Measurements from ENCODE around the gene BLOC1S3.

DNA sequence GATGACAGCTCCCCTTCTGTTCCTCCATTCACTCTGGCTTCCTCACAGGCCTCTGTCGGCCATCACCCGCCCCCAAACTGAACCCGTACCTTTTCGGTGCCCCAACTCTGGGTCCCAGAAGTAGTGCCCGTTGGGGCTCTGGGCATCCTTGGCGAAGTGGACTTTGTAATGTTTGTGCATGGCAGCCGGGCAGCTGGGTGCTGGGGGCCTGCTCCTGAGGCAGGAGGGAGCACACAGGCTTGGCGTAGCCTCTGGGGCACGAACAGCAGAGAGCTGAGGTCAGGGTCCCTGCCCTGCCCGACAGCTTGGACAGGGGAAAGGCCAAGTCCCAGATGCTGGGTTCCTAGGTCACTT is 18.6 kb upstream of the BLOC1S3 start:
- no peak for TF ChIP-seq CTCF (conservative IDR thresholded peaks at IDR 0.05)
- no peak for TF ChIP-seq EZH2 (IDR thresholded peaks at IDR 0.05; ENCODE audit: low read depth)
